ENCODE measurements around the gene ABL2.

DNA sequence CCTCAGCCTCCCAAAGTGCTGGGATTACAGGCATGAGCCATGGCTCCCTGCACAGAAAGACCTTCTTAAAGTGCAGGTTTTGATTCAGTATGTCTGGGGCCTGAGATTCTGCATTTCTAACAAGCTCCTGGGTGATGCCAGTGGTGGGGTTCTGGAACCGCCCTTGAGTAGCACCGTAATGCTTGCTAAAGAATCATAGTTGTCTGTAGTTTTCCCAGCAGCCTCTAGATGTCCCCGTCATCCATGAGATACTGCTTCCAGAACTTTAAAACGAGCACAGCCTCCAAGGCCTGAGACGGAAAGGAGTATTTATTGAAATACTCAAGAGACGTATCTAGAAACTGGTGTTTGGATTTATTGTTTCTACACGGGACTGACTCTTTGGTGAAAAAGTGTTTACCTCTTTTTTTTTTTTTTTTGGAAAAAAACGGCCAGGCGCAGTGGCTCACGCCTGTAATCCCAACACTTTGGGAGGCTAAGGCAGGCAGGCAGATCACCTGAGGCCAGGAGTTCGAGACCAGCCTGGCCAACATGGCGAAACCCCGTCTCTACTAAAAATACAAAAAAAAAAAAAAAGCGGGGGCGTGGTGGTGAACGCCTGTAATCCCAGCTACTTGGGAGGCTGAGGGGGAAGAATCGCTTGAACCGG, 150.2 kb downstream of the ABL2 start:
- TF ChIP-seq POLR2AphosphoS5 (IDR thresholded peaks at IDR 0.05; ENCODE audit: low read depth, low read length), result no peak
- no peak for TF ChIP-seq POLR2A (IDR thresholded peaks at IDR 0.05; ENCODE audit: low read depth, low read length)
- no peak for TF ChIP-seq TAF1 (IDR thresholded peaks at IDR 0.05; ENCODE audit: borderline replicate concordance, low read depth, low read length)
